GM12878 (cell line): Measurements from ENCODE around the gene LRRC56. TPM values are rescaled to one million over a fixed set of nuclear protein-coding genes. Genes with fewer than 3 reads are reported as not detected.
A peak's percentile ranks its signal among the peaks of the same experiment; 100 is the strongest.

Experiments
- ATAC-seq: fragments of 200-7000 bp; cut with Tn5 transposase; 3 replicates; pipeline ENCODE4 v1.9.1; 2020; ENCODE audit warnings: mild to moderate bottlenecking, moderate library complexity
- BruUV-seq: library from RNA; stranded (reverse); fragments of 400-500 nt; replicated peaks from 2 replicates; lab custom pipeline; 2021; lab: Mats Ljungman, UMichigan
- CTCF ChIA-PET: fragments of 300-600 bp; sonication (Branson Sonifier 250); formaldehyde crosslinking; extraction: SDS; loops from one replicate; lab custom pipeline; 2021; ENCODE audit warnings: inconsistent platforms; lab: Yijun Ruan, JAX
- POLR2A ChIA-PET: fragments of 350-600 bp; formaldehyde crosslinking; extraction: SDS; loops from one replicate; lab custom pipeline; 2021; ENCODE audit warnings: inconsistent platforms; lab: Charles Lee
- RAD21 ChIA-PET: fragments of 300-600 bp; sonication (Branson Sonifier 250); formaldehyde crosslinking; loops from one replicate; lab custom pipeline; 2023; ENCODE audit warnings: antibody characterized with exemption; ENCODE audit not compliant: unreplicated experiment; lab: Charles Lee
- SMC1A ChIA-PET: fragments of 300-600 bp; sonication (Branson Sonifier 250); formaldehyde crosslinking; loops from one replicate; lab custom pipeline; 2023; ENCODE audit not compliant: unreplicated experiment, uncharacterized antibody; lab: Charles Lee
- DNase-seq: peaks from one replicate; pipeline ENCODE4 v3.0.0-alpha.2; 2011; ENCODE audit warnings: low read depth, low spot score
- FAIRE-seq: peaks from 3 replicates; lab custom pipeline; 2011; peaks lifted over from hg19 to GRCh38; lab: Jason Lieb, UNC
- H2AFZ ChIP-seq: 2 replicates; pipeline ENCODE4 v1.6.0; 2011; ENCODE audit warnings: low read depth, low read length, control low read depth; ENCODE audit not compliant: control insufficient read depth
- H3K27ac ChIP-seq: 2 replicates; pipeline ENCODE4 v1.5.1; 2011; ENCODE audit warnings: control low read depth; ENCODE audit not compliant: control insufficient read depth, insufficient read depth
- H3K27me3 ChIP-seq, 2 experiments: replicated peaks in 1 of 2; 2 replicates each; pipeline versions ENCODE4 v1.6.0 to v1.6.1; 2011; ENCODE audit warnings: low read length in 1 of 2; ENCODE audit not compliant: control insufficient read depth in 2 of 2, insufficient read depth in 2 of 2
- H3K36me3 ChIP-seq, 2 experiments: 2 replicates each; pipeline ENCODE4 v1.5.1; 2011; ENCODE audit warnings: low read length in 1 of 2; ENCODE audit not compliant: control insufficient read depth in 2 of 2, insufficient read depth in 2 of 2
- H3K4me1 ChIP-seq: 2 replicates; pipeline ENCODE4 v1.6.1; 2011; ENCODE audit warnings: mild to moderate bottlenecking, low read length, moderate library complexity, mixed read lengths; ENCODE audit not compliant: control insufficient read depth, insufficient read depth
- H3K4me2 ChIP-seq: 2 replicates; pipeline ENCODE4 v1.6.0; 2011; ENCODE audit warnings: control low read depth; ENCODE audit not compliant: control insufficient read depth, insufficient read depth
- H3K4me3 ChIP-seq: fragments of 200-600 bp; sonication (generic); 2 replicates; pipeline ENCODE4 v1.5.1; 2016
- H3K79me2 ChIP-seq: 2 replicates; pipeline ENCODE4 v1.6.0; 2011; ENCODE audit warnings: low read length; ENCODE audit not compliant: control insufficient read depth, insufficient read depth
- H3K9ac ChIP-seq: 2 replicates; pipeline ENCODE4 v1.8.0; 2011; ENCODE audit warnings: low read length, control low read depth, mixed read lengths; ENCODE audit not compliant: control insufficient read depth, insufficient read depth
- H3K9me3 ChIP-seq: replicated peaks from 3 replicates; pipeline ENCODE4 v1.5.1; 2011; ENCODE audit warnings: mild to moderate bottlenecking, low read length; ENCODE audit not compliant: control insufficient read depth, insufficient read depth
- H4K20me1 ChIP-seq: 2 replicates; pipeline ENCODE4 v1.6.0; 2011; ENCODE audit not compliant: control insufficient read depth, insufficient read depth
- BMI1 ChIP-seq: fragments of 450-650 bp; IDR thresholded peaks from 2 replicates; pipeline ENCODE4 v1.6.1; 2016; ENCODE audit warnings: mild to moderate bottlenecking, moderate library complexity, borderline replicate concordance
- NR2C1 ChIP-seq: fragments of 450-650 bp; IDR thresholded peaks from 2 replicates; pipeline ENCODE4 v1.6.1; 2017; ENCODE audit warnings: antibody characterized with exemption, mild to moderate bottlenecking, moderate library complexity
- WGBS: methylation state at CpG from one replicate; pipeline ENCODE4 v1.1.6; 2016; ENCODE audit warnings: low lambda C conversion rate; ENCODE audit not compliant: insufficient replicate concordance, insufficient coverage; ENCODE audit errors: missing lambda C conversion rate; 5-methylcytosine and 5-hydroxymethylcytosine counted together
- in situ Hi-C: fragments of 300-500 bp; cut with MboI; formaldehyde crosslinking; loops from 9 replicates; pipeline ENCODE4 v1.14.3; 2018; ENCODE audit warnings: mixed read lengths
- intact Hi-C: fragments of 100-400 bp; cut with micrococcal nuclease; formaldehyde crosslinking; loops from one replicate; pipeline ENCODE4 v1.14.2; 2022; ENCODE audit not compliant: unreplicated experiment
- polyA plus RNA-seq, 11 experiments: library from polyadenylated mRNA; depleted of rRNA in 4 of 11; unstranded in 6 of 11; stranded (reverse) in 5 of 11; fragments of >200 nt; fragmentation: Nextera tagmentation in 4 of 11; fragmentation: Illumina TruSeq in 1 of 11; extraction: Ambion mirVana in 4 of 11; extraction: Trizol in 1 of 11; gene quantifications; 1 replicate in 1 of 11; 2 replicates in 10 of 11; pipeline versions ENCODE4 v1.2.1 to v1.2.3, GENCODE V29; 2011 to 2016; ENCODE audit warnings: inconsistent platforms in 2 of 11, missing spikeins in 2 of 11, low read depth in 1 of 11
- total RNA-seq, 4 experiments: library from RNA; depleted of rRNA in 3 of 4; stranded (reverse); fragments of >200 nt in 3 of 4; fragmentation: Illumina TruSeq in 1 of 4; extraction: Trizol in 1 of 4; gene quantifications; 2 replicates each; pipeline versions ENCODE4 v1.2.1 to v1.2.3, GENCODE V29; 2013 to 2021
- TF ChIP-seq, protein P1 (sequence below), 3 experiments: IDR thresholded peaks in 2 of 3; conservative IDR thresholded peaks in 1 of 3; 2 replicates each; pipeline ENCODE4 v1.5.1; 2011; ENCODE audit warnings: low read depth in 3 of 3, low read length in 3 of 3, mild to moderate bottlenecking in 3 of 3, control low read depth in 2 of 3, moderate library complexity in 2 of 3, inconsistent platforms in 1 of 3, mixed read lengths in 1 of 3; ENCODE audit not compliant: control insufficient read depth in 2 of 3, insufficient read depth in 1 of 3; ENCODE audit errors: extremely low read depth in 1 of 3

LRRC56 gene
- total and polyA plus RNA-seq, 10 of the 15 experiments (the other 5 are each of a cell fraction or from before 2014, with no cell fraction given): 0.02 to 1.9 (median 0.75) TPM; not detected in 1

DNA sequence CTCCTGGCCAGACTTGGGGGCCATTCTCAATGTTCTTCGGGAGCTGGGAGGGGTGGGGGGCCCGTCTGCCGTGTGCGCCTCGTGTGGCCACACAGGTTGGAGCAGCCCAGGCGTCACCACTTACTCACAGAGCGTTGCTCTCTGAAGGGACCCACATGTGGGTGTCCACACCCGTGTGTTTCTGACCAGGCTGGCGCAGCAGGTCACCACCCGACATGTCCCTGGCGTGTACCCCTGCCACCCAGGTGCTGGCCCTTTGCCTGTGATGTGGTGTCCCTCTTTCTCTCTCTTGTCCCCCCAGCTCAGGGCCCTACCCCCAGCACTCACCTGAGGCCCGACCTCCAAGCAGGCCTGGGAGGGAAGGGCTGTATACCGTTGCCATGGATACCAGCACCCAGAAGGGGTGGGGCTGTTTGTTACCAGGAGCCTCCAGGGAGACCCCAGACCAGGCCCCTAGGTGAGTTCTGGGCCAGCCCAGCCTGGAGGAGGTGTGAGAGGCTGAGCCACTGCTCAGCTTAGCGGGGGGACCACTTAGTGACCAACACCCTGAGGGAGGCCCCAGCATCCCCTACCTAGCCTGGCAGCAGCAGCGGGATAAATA, 21.8 kb downstream of the LRRC56 start:
- ChIA-PET SMC1A (no interaction called here), POLR2A (interaction anchor here (0.6 to 1.6 kb wide), 4 partner anchors 9 to 167 kb away, joined by 3 to 7 read pairs (median 6); no protein-coding TSS in a partner anchor), RAD21 (no interaction called here), CTCF (interaction anchor here (1.4 to 1.9 kb wide), 3 partner anchors 136 to 165 kb away, joined by 3 to 10 read pairs (median 4); partner anchors contain the start of genes DEAF1 and TMEM80)
- BruUV-seq: no TSS peak
- in situ Hi-C loops (loop anchor here (5.0 kb wide), 1 partner anchor 153 kb away; no protein-coding TSS in a partner anchor), intact Hi-C loops (no loop called here)
- H4K20me1 ChIP-seq: no peaks in the 10 kb centered on the region
- FAIRE-seq: no peak
- H3K79me2 ChIP-seq: peaks cover 5% of the 10 kb centered on the region
- peaks cover 0 to 5% of the 10 kb centered on the region in 2 experiments; a peak in 2 of 4 replicates for H3K27me3 ChIP-seq
- no peak overlapping the region for H3K4me3 ChIP-seq
- no peaks in the 10 kb centered on the region; a peak in 1 of 4 replicates for H3K36me3 ChIP-seq
- peaks cover 5% of the 10 kb centered on the region for H3K4me1 ChIP-seq
- no peak overlapping the region for H2AFZ ChIP-seq
- DNase-seq: no peak
- H3K9me3 ChIP-seq: no peaks in the 10 kb centered on the region
- 66% methylated on average over 15 of the region's 15 CpGs for WGBS
- no peak overlapping the region for H3K9ac ChIP-seq
- ATAC-seq: no peak
- H3K27ac ChIP-seq: no peak overlapping the region
- H3K4me2 ChIP-seq: no peak overlapping the region
- TF ChIP-seq BMI1: peak; percentile 68; the same call in 1 of the 2 replicates
- TF ChIP-seq NR2C1: no peak
- TF ChIP-seq, protein P1, sequence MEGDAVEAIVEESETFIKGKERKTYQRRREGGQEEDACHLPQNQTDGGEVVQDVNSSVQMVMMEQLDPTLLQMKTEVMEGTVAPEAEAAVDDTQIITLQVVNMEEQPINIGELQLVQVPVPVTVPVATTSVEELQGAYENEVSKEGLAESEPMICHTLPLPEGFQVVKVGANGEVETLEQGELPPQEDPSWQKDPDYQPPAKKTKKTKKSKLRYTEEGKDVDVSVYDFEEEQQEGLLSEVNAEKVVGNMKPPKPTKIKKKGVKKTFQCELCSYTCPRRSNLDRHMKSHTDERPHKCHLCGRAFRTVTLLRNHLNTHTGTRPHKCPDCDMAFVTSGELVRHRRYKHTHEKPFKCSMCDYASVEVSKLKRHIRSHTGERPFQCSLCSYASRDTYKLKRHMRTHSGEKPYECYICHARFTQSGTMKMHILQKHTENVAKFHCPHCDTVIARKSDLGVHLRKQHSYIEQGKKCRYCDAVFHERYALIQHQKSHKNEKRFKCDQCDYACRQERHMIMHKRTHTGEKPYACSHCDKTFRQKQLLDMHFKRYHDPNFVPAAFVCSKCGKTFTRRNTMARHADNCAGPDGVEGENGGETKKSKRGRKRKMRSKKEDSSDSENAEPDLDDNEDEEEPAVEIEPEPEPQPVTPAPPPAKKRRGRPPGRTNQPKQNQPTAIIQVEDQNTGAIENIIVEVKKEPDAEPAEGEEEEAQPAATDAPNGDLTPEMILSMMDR (IDR thresholded peaks at IDR 0.05 in 2 of 3, conservative IDR thresholded peaks at IDR 0.05 in 1 of 3; ENCODE audit: control insufficient read depth in 2 of 3, extremely low read depth in 1 of 3, insufficient read depth in 1 of 3, low read depth in 3 of 3, low read length in 3 of 3): 0 out of 6 replicates have a peak, but pooled peaks of 1 of the 3 experiments have one; percentile 10
